ENCODE data around the gene TMPRSS7. TPM values are rescaled to one million over a fixed set of nuclear protein-coding genes. Genes with fewer than 3 reads are reported as not detected.
A peak's percentile ranks its signal among the peaks of the same experiment; 100 is the strongest.
"Not testable (repeated sequence)": the region's sequence is repeated elsewhere in the genome, so short reads cannot be mapped to it uniquely, and the experiment has no call there.

The TMPRSS7 gene
- total RNA-seq, 1 donor from 2014 or later: not detected

DNA sequence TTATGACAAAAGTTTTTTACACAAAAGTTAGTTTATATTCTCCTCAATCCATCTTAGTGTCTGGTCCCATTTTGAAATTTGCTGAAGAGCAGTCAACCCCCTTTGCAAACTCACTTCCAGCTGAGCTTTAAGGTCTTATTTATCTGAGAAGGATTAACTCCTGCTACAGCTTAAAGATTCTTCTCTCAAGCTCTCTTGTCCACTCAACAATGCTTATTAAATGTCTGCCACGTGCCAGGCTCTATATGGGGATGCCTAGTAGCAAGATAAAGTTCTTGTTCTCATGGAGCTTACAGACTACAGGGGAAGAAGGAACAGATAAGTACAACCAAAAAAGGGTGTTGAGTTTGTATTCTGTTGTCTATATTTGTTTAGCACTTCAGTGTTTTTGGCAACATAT lies 18.7 kb downstream of the TMPRSS7 start:
- DNase-seq (ENCODE audit: low spot score): no peak

DNA sequence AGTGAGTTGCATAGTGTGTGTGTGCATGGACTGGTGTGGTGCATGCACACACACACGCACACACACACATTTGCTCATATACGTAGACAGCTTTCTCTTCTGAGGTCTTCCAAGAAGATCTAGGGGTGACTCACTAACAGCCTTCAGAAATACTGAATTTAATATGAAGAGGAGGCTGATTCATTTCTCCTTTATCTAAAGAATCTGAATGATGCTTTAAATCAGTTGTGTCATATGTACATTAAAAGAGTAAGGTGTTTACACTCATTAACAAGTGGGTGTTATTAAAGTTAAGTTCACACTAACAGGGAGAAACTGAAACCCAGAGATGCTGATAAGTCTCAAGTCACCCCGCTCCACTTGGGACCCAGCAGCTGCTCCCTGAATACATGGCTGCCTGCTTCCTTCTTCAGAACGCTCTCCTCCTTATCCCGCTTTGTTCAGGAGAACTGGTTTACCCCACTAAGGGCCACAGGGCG lies 22.0 kb downstream of the TMPRSS7 start:
- DNase-seq (ENCODE audit: low spot score): no peak

DNA sequence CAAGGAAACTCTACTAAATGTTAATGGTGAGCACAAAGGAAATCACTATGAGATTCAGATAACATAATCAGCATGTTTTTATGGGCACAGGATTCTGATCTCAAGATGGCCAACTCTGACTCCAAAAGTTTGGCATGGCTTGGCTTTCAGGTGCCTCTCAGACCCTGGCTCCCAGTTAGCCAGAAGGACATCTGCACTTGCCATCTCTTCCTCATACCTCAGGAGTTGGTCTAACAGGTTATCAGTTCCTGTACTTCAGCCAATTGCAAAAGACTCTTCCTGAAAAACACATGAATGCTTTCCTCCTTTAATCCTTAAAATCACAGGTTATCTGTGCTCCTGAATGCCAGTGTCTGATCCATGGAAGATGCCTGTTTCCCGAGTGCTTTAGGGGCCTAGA lies 25.0 kb downstream of the TMPRSS7 start:
- DNase-seq (ENCODE audit: low spot score): no peak

DNA sequence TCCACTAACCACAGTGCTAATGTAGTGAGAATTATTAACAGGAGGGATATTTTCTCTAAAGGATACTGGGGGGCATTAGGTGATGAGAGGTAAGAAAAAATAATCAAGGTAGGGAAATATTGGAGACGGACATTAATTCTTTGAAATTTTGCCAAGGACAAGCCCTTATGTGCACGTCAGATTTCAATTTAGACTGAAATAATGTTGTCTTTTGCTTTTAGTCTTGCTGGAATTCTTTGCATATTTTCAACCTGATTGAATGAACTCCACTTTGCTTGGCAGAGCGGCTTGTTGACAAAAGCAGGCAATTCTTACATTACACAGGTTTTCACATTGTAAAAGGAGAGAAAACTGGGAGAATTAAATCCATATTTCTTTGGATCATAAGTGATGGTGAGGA lies 26.6 kb downstream of the TMPRSS7 start:
- no peak for DNase-seq (ENCODE audit: low spot score)

DNA sequence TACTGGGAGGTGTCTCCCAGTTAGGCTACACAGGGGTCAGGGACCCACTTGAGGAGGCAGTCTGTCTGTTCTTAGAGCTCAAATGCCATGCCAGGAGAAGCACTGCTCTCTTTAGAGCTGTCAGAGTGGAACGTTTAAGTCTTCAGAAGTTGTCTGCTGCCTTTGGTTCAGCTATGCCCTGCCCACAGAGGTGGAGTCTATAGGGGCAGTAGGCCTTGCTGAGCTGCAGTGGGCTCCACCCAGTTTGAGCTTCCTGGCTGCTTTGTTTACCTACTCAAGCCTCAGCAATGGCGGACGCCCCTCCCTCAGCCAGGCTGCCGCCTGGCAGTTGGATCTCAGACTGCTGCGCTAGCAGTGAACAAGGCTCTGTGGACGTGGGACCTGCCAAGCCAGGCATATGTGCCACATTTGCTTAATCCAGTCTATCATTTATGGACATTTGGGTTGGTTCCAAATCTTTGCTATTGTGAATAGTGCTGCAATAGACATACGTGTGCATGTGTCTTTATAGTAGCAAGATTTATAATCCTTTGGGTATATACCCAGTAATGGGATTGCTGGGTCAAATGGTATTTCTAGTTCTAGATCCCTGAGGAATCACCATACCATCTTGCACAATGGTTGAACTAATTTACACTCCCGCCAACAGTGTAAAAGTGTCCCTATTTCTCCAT lies 38.0 kb downstream of the TMPRSS7 start:
- not testable (repeated sequence) for DNase-seq (ENCODE audit: low spot score)

DNA sequence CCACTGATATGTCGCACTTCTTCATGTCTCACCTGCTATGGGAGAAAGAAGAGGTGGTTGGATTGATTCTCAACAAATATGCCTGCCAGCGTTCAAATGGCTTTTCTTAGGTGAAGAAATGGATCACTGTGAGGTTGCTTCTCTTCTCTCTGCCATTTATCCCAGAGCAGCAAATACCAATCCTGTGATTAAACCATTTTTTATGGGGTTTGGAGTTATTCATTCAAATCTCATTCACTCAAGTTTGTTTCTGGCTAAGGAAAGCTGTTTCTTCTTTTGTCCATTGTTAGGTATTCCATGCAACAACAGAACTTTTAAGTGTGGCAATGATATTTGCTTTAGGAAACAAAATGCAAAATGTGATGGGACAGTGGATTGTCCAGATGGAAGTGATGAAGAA lies 39.5 kb downstream of the TMPRSS7 start:
- DNase-seq (ENCODE audit: low spot score): no peak

DNA sequence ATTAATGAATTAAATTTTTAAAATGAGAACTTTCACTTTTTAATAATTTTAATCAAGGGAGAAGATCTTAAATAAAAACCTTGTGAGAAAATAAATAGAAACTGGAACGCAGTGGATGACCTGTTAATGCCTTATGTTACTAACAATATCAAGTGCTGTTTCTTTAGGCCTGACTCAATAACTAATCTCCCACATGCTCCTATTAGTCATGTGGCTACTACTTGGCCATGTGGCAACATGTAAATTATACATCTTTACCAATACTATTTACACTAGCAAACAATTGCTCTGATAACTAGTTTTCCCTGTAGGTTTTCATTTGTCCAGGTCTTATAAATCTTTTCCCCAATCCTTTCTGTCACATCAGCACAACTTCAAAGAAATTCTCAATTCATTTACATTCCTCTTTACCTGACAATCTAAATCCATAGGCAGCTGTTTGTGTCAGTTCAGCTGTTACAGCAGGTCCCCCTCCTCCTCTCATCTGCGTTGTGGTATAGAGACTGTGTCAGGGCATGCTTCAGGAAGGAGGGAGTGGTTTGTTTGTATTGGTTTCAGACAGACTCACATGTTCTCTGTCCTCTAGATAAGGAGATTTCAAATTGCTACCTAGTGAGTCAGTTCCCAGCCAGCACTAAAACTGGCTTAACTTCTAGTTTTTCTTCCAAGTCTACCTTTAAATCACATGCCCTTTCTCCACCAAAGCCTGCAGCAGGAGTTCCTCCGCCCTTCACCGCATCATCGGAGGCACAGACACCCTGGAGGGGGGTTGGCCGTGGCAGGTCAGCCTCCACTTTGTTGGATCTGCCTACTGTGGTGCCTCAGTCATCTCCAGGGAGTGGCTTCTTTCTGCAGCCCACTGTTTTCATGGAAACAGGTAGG lies 40.3 kb downstream of the TMPRSS7 start:
- DNase-seq (ENCODE audit: low spot score): no peak

DNA sequence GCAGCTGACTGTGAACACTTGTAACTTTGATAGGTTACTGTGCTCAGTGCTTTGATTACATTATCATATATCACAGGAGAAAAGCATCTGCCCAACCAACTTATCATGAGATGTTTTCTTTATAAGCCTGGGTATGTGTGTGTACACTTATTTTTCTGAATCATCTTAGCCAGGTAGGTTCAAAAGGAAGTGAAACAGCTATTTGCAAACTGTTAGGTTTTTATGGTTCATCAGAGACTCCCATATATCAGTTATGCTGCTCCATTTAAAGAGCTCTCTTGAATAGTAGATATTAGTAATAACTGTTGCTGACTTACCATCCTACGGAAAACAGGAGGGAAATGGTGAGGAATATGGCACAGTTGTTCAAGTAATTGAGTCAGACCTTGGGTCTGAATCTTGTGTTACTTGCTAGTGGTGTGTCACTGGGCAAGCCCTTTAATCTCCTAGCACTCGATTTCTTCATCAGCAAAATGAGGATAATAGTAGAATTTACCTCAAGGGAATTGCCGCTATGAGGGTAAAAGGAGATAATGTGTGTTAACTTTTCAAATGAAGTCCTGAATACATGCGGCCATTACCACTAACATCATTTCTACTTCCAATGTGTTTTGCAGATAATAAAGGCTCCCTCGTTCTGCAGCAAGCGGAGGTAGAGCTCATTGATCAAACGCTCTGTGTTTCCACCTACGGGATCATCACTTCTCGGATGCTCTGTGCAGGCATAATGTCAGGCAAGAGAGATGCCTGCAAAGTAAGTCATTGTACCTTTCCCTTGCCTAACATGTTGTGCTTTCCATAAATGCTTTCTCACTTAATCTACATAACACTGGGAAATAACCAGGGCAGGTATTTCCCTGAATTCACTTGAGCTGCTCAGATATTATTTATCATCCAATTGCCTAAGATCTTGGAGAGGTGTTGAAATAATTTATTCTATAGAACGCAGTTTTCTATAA lies 43.9 kb downstream of the TMPRSS7 start:
- no peak for DNase-seq (ENCODE audit: low spot score)

DNA sequence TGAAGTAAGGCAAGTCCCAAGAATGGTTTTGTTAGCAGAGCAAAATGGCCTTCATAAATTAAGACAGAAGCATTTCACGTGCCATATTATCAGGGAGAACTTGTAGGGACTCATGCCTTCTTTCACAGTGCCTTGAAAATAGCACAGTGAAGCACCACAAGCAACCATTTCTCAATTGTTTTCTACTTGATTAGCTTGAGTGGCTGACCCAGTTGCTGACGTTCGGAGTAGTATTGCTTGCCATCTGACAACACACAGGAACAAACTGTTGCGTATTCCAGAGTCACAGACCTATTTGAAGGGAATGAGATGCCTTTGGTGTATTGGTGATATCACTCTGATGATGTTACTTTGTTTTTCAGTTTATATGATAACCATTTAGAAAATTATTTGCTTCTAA lies 48.7 kb downstream of the TMPRSS7 start:
- no peak for DNase-seq (ENCODE audit: low spot score)

DNA sequence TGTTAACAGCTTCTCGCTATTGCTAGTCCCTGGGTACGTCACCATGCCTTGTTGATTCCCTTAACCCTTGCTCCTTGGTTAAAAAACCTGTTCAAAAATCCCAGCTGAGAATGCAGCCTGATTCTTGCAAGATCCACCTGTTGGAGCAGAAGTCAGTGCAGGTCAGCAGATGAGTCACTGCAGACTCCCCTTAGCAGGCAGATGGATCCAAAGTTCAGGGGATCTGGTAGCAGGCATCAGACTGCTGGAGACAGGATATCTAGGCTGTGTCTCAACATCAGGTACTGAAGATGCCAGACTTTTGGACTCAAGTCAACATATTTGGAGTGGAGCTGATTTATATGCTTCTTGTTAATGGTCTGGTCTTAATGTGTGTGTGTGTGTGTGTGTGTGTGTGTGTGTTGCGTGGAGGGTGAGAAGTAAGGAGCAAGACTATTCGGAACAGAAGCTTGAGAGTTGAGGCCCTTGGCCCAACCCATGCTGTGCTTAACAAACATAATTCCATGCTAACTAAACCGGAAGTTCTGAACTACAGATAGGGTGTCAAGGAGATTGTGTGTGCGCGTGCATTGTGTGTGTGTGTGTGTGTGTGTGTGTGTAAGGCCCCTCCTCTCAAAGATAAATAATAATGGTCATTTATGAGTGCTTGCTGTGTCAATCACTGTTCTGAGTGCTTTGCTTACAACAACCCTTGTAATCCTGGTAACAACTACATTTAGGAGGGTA lies 50.6 kb downstream of the TMPRSS7 start:
- no peak for DNase-seq (ENCODE audit: low spot score)

DNA sequence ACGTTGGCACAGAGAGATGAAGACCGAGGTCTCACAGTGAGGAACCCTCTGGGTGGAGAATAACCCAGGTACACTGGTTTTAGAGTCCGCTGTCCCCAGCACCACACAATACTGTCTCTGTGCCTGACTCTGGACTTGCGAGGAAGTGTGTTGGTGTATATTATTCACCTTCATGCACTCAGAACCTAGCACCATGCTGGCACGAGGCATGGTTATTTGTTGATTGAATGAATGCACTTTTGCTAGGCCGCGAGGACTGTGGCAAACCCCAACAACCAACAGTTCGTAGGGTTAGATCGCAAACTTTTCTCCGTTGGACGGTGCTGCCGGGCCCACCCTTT lies 51.2 kb downstream of the TMPRSS7 start:
- no peak for DNase-seq (ENCODE audit: low spot score)

DNA sequence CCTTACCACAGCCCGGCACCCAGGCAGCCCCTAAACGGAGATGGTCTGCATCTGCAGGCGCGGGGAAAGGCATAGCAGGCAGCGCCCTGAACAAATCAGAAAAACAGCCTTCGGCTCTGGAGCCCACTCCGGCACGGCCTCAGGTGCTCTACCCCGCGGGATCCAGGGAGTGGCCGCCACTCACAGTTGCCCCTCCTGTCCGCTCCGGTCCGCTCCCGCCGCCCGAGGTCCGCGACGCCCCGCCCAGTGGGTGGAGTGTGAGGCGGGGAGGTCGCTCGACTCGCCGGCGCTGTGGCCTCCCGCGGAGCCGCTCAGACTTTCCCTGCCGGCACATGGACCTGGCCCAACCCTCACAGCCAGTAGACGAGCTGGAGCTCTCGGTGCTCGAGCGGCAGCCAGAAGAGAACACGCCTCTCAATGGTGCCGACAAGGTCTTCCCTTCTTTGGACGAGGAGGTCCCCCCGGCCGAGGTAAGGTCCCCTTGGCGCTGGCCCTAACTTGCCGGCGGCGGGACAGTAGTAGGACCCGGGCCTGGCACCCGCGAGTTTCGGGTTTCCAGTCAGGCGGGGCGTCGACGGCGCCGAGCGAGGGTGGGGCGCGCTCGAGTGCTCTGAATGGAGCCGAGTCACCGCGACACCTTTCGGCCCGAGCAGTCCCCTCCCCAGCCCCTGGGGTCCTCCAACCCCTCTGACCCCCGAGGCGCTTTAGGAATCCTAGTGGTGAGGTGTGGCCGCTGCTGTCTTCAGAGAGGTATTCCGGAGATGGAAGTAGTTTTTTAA lies 51.7 kb downstream of the TMPRSS7 start, which contains the start of gene C3orf52:
TSS of gene C3orf52 (plus strand) at position 314 of the 779 bp plus-strand sequence. CDS start at position 333, 19 bp downstream.
- peak; percentile 93 for DNase-seq (ENCODE audit: low spot score)

DNA sequence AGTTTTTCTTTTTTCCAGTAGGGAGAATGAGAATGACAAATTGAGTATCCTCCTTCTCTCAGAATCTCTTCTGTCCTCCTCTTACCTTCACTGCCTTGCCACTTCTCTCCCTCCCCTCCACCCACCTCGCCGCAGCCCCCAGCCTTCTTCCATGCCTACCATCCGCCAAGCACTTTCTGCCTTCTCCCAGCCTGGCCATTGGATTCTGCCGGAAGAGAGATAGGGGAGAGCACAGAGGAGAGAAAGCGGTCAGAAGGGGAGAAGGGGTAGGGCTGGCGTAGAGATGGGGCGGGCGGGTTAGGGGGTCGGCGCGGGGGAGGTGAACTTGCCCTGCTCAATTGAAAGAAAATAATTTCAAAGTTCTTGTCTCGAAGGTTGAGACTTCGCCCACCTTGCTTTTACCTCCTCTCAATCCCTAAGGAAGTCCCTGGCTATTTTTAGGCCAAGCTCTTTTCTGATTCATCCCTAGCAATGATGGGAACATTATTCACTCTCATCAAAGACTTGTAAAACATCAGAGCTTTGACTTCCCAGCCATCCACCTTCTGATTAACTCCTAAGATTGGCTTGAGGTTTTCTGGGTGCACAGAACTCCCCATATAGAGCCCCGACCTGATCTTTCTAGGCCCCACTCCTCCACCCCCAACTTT lies 52.5 kb downstream of the TMPRSS7 start:
- DNase-seq (ENCODE audit: low spot score): no peak

DNA sequence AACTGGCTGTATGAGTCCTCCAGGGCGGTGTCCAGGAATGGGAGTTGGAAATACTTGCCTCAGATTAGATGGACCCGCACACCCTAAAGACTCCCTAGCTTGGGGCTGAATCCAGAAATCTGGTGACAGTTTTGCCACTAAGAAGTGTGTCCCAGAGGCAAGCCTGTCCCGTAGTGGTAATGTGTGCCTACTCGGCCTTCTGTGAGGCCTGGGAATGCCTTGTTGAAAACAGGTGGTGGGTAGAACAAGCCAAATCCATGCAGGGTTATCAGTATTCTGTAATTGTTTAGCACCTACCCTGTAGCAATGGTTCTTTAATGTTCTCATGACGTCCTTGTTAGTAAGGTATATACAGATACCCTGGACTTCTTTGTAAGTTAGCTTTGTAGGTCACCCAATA lies 53.2 kb downstream of the TMPRSS7 start:
- no peak for DNase-seq (ENCODE audit: low spot score)

DNA sequence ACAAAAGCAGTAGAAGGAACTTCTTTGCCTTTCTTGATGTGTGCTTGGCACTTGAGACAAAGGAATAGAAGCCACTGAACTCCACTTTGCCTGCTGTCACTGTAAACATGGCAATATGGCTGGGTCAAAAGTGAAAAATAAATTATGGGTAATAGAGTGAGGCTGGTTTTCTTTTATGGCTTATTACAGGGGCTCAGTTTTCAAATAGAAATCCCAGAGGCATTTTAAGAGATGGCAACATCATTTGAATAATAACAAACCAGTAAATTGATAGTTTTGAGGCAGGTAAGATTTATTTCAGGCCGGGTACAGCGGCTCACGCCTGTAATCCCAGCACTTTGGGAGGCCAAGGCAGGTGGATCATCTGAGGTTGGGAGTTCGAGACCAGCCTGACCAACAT lies 54.4 kb downstream of the TMPRSS7 start:
- no peak for DNase-seq (ENCODE audit: low spot score)

DNA sequence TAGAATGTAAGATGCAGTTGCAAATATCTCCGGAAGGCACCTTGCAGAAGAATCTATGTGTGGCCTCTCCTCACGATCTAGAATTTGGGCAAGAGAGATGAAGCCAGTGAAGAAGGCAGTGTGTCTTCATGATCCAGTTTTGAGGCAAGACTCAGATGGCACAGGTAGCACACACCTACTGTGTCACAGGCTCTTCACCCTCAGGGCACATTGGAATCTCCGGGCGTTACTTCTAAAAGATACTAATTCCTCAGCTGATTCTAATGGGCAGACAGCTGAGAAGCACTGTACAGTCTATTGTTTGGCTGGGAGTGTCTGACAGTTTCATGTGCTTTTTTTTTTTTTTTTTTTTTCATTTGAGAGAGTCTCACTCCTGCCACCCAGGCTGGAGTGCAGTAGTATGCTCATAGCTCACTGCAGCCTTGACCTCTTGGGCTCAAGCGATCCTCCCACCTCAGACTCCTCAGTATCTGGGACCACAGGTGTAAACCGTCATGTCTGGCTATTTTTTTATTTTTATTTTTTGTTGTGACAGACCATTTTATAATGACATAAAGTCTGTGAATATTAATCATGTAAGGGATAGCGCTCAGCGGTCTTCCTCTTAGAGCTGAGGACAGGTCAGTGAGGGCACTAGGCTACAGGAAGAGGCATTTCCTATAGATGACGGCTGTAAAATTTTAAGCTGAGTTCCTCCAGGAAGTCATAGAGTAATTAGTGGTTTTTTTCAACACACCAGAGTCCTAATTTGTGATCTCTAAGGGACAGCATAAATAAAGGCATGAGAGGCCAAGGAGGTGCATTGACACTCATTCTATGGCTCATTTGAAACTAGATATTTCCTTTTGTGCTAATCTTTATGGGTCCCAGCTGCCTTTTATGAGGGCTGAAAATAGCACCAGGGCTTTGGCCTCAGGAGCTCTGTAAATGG lies 55.7 kb downstream of the TMPRSS7 start:
- no peak for DNase-seq (ENCODE audit: low spot score)

DNA sequence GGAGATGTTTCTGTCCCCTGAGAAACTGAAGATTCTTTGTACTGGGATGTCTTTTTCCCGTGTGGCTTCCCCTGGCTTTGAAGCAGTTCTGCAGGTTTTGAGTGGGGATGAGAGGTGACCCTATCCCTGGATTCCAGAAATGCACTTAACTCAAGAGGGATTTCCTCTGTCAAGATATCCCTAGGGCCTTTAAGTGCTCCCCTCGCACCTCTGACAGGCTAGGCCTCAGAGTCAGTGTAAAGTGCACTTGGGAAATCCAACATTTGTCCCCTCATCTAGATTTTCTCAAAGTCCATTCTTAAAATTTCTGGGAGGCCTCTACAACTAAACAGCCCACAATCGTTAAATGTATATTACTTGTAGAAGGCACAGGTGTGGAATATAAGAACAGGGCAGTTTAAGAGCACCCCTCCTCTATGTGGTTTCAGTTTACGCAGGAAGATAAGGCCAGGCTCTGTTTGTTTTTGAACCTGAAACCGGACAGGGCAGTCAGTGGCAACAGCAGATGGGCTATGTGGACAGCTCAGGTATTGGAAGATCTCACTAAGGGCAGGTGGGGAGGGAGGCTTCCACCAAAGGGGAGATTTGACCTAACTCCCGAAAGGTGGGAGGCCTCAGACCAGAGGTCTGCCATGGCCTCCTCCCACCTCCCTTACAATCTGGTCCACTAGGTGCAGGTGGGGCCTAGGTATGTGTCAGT lies 56.5 kb downstream of the TMPRSS7 start:
- DNase-seq (ENCODE audit: low spot score): no peak
